ENCODE measurements around the gene MTUS2. TPM values are rescaled to one million over a fixed set of nuclear protein-coding genes. Genes with fewer than 3 reads are reported as not detected.
A peak's percentile ranks its signal among the peaks of the same experiment; 100 is the strongest.

MTUS2 gene
- polyA plus RNA-seq, 1 donor from 2014 or later: 0.06 TPM

DNA sequence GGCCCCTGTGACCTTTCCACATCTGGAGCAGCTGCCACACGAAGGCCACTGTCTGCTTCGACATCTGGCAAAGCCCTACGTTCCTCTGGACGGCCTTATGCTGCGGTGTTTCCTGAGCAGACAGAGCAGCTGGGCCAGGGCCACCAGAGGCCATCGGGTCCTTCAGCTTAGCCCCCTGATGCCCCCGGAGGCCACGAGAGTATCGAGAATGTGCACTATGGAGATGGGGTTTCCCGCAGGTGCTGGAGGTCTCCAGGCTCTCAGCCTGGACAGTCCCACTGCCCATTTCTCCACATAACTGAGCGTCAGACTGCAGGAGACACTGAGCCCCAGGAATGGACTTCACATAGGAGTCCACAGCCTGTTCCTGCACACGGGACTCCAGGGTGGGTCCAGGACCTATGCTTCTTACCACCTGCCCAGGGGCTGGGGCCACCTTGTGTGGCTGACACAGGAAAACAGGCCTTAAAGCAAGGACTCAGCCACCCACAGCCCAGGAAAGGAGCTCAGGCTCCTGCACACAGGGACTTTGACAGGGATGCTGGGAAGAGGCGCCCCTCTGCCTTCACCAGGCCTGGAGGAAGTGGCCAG lies 694.7 kb downstream of the MTUS2 start:
- H3K27ac Mint-ChIP-seq: no peak overlapping the region
- H3K9me3 Mint-ChIP-seq: no peaks in the 10 kb centered on the region
- no peaks in the 10 kb centered on the region for H3K4me1 Mint-ChIP-seq
- H3K36me3 Mint-ChIP-seq: peaks cover 4% of the 10 kb centered on the region
- H3K27me3 Mint-ChIP-seq: no peaks in the 10 kb centered on the region
- no peak overlapping the region for H3K4me3 Mint-ChIP-seq

DNA sequence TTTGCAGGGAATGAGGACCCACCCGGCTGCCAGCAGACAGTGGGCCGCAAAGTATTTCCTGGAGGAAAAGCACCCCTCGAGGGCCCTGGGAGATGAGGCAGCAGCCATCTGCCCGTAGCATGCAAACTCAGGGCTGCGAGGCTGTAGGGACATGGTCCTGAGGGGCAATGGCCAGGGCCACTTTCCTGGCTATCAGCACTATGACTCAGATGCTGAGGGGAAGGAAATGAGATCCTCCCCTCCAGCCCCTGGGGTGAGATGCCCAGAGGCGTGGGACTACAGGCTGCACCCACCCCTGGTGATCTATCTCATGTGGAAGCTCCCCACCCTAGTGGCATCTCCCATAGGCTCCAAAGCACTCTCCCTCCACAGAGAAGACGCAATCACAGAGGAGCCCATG lies 695.2 kb downstream of the MTUS2 start:
- no peaks in the 10 kb centered on the region for H3K4me1 Mint-ChIP-seq
- H3K27me3 Mint-ChIP-seq: no peaks in the 10 kb centered on the region
- H3K27ac Mint-ChIP-seq: no peak overlapping the region
- peaks cover 6% of the 10 kb centered on the region for H3K36me3 Mint-ChIP-seq
- H3K4me3 Mint-ChIP-seq: no peak overlapping the region
- no peaks in the 10 kb centered on the region for H3K9me3 Mint-ChIP-seq

DNA sequence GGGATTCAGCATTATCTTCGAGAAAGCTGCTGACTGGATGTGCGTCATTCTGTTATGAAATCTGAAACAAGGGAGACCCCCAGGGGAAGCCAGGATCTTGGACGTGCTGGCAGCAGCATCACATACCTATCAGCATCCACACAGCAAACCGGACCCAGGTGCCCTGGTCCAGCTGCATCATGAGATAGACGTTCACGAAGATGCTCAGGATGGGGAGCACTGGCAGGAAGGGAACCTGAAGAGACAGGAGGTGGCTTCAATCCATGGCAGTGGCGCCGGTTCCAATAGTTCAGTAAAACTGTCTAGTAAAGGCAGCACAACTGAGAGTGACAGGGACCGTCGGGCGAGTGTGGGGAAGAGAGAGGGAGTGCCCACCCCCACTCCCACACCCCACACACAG lies 695.9 kb downstream of the MTUS2 start:
- H3K4me1 Mint-ChIP-seq: no peaks in the 10 kb centered on the region
- H3K27me3 Mint-ChIP-seq: no peaks in the 10 kb centered on the region
- H3K27ac Mint-ChIP-seq: no peak overlapping the region
- H3K4me3 Mint-ChIP-seq: no peak overlapping the region
- H3K9me3 Mint-ChIP-seq: no peaks in the 10 kb centered on the region
- H3K36me3 Mint-ChIP-seq: peaks cover 10% of the 10 kb centered on the region

DNA sequence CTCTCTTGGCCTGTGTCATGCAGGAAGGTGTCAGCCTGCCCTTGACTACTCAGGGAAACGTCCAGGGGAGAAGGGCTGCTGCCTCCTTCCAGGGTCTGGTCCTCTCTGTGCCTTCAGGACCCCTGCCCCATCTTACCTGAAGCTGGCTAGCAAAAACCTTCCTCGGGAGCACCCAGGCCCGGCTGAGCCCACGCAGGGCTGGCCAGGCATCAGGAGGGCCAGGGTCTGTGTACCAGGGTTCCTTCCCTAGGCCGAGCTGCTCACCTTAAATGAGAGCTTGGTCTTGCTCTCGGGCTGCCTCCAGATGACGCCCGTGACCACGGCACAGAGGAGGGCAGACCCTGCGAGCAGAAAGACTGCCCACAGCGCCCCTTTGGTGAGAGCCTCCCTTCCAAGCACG lies 696.7 kb downstream of the MTUS2 start:
- Mint-ChIP-seq H3K4me1 (no peaks in the 10 kb centered on the region), H3K27ac (no peak overlapping the region), H3K27me3 (no peaks in the 10 kb centered on the region), H3K4me3 (no peak overlapping the region), H3K9me3 (no peaks in the 10 kb centered on the region), H3K36me3 (peaks cover 9% of the 10 kb centered on the region)

DNA sequence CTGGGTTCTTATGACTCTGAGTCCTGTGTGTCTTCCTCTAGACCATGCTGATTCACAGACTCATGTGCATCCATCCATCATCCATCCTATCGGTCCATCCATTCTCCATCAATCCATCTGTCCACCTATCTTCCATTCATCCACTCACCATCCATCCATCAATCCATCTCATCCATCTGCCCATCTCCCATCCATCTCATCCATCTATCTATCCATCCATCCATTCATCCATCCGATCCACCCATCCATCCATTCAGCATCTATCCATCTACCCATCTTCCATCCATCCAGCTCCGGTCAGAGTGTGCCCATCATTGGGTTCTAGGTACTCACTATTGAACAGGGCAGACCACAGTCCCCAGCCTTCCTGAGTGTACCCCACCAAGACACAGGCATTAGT lies 699.8 kb downstream of the MTUS2 start:
- H3K9me3 Mint-ChIP-seq: no peaks in the 10 kb centered on the region
- H3K36me3 Mint-ChIP-seq: peaks cover 9% of the 10 kb centered on the region
- H3K4me1 Mint-ChIP-seq: no peaks in the 10 kb centered on the region
- H3K4me3 Mint-ChIP-seq: peak overlapping the region in 1 of 4 donors; percentile 48
- H3K27me3 Mint-ChIP-seq: no peaks in the 10 kb centered on the region
- peak overlapping the region in 1 of 3 donors; percentile 89 for H3K27ac Mint-ChIP-seq

DNA sequence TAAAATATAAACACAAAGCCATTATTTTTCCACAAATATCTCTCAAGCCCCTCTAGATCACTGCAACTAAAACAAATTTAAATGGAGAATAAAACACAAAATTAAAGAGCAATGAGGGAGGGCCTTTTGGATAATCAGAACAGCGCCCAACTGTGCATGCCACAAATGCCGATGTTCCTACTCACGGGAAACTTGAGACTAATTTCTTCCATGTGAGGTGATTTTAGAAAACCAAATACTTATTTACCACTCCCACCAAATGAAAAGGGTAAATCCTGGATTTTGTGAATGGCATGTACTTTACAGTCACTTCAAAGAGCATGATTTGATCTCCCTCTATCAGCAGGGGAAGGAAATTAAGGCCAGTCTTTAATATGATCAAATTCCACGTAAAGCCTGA lies 700.5 kb downstream of the MTUS2 start:
- Mint-ChIP-seq H3K9me3 (no peaks in the 10 kb centered on the region), H3K4me3 (no peak overlapping the region), H3K27ac (no peak overlapping the region), H3K27me3 (no peaks in the 10 kb centered on the region), H3K36me3 (peaks cover 9% of the 10 kb centered on the region), H3K4me1 (no peaks in the 10 kb centered on the region)

DNA sequence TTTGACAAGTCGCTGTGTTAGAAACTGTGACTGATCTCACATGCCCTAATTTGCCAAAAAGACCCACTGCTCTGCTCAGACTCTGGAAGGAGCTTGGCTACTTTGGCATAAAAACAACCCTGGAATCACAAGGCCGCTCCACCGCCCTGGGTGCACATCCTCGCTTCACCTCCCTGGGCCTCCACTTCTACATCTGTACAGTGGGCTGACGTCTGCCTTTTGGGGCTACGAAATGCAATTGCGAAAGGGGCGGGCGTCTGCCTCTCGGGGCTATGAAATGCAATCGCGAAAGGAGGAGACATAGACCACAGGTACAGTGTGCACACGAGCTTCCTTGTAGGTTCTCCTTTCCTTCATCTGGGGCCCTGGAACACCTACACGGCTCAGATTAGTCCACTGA lies 701.2 kb downstream of the MTUS2 start:
- H3K27ac Mint-ChIP-seq: no peak overlapping the region

DNA sequence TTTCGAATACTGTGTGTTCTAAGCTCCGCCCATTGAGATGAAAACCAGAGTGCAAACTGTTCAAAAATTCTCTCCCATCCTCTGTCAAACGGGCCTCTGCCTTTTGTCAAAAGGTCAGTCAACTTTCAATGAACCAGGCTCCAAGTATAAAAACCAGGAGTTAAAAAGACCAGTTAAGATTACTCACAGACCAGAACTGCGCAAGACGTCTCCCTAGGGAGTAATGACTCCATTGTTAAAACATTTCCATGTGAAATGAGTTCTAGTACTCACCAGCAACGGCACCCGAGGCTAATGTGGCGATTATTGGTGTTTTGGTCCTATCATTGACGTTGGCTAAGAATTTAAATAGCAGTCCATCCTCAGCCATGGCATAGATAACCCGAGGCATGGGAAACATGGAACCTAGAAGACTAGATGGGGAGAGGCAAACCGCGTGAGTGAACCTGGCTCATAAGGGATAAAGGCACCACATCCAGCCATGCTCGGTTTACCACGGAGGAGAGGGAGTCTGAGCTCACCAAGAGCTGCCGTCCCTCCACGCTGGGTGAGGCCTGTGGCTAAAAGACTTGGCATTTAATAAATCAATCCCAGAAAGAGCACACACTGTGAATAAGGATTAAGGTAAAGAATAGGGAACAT lies 702.0 kb downstream of the MTUS2 start:
- Mint-ChIP-seq H3K36me3 (peaks cover 9% of the 10 kb centered on the region), H3K4me1 (no peaks in the 10 kb centered on the region), H3K9me3 (no peaks in the 10 kb centered on the region), H3K27ac (no peak overlapping the region), H3K4me3 (no peak overlapping the region), H3K27me3 (no peaks in the 10 kb centered on the region)

More for the DNA sequence above, 701.2 kb downstream of the MTUS2 start:
- Mint-ChIP-seq H3K27me3 (no peaks in the 10 kb centered on the region), H3K4me3 (no peak overlapping the region), H3K9me3 (no peaks in the 10 kb centered on the region), H3K4me1 (no peaks in the 10 kb centered on the region), H3K36me3 (peaks cover 9% of the 10 kb centered on the region)

DNA sequence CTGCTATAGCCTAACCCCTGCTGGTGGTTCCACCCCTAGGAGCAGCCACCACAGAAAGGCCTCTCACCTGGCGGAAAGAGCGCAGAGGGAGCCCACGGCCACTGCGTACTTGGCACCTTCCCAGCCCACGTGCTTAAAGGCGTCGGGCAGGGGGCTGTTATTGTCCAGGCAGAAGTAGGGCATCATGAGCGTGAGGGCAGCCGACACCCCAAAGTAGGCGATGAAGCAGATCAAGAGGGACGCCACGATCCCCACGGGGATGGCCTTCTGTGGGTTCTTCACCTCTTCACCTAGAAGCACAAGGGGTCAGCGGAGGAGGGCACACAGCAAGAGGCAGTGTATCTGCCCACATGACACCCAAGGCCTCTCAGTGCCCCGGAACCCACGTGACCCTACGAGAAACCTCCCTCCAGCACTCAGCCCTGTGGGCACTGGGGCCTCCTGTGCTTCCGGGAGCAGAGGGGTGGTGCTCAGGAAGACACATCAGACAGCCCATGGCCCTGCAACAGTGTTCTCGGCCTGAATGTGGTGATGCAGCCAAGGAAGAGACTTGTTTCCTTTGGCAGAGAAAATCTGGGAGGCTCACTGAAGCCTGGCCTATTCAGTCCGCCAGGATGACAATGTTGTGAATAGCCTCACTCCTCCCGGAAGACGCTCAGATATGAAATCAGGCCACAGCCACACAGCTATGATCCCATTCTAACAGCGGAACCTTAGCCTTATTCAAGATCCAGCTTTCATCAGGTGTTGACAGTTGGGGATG lies 703.2 kb downstream of the MTUS2 start:
- H3K36me3 Mint-ChIP-seq: peaks cover 8% of the 10 kb centered on the region
- H3K4me1 Mint-ChIP-seq: no peaks in the 10 kb centered on the region
- H3K27ac Mint-ChIP-seq: peak overlapping the region in 1 of 3 donors; percentile 40
- H3K9me3 Mint-ChIP-seq: no peaks in the 10 kb centered on the region
- H3K27me3 Mint-ChIP-seq: no peaks in the 10 kb centered on the region
- H3K4me3 Mint-ChIP-seq: no peak overlapping the region

DNA sequence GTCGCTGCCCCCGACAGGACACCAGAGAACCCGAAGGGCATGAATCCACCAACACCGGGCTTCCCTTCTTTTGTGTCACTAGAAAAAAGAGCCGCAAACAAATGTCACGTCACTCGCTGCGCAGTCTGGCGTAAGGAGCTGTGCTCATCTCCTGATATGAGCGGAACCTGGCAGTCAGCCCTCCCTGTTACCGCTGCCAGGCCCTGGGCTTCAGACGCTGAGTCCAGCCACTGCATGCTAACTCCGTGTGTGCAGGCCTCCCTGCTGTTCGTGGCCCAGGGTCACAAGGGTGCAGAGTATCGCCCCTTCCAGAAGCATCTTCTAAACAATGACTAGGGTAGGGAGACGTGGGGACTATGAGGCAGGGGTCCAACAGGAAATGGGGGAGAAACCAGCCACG lies 704.0 kb downstream of the MTUS2 start:
- Mint-ChIP-seq H3K36me3 (peaks cover 8% of the 10 kb centered on the region), H3K9me3 (no peaks in the 10 kb centered on the region), H3K4me1 (no peaks in the 10 kb centered on the region), H3K27me3 (no peaks in the 10 kb centered on the region), H3K4me3 (no peak overlapping the region), H3K27ac (peak overlapping the region in 1 of 3 donors; percentile 40)

DNA sequence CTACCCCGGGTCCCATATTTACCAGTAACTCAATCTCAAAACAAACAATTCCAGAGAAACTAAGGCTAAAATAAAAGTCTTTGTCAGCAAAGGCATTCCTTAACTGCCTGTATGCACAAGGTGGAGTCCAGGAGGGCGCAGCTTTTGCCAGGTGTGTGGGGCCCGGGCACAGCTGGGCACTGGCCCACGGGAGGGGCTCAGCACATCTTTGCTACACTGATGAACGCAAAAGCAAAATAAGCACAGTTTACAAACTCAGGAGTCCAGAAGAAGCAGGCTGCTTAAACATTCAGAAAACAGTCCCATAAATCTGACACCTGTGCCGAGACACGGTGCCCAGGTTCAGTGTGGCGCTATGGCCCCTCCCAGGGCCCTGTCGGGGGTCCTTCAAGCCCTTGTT lies 704.5 kb downstream of the MTUS2 start:
- H3K27me3 Mint-ChIP-seq: no peaks in the 10 kb centered on the region
- no peak overlapping the region for H3K4me3 Mint-ChIP-seq
- H3K27ac Mint-ChIP-seq: no peak overlapping the region
- no peaks in the 10 kb centered on the region for H3K4me1 Mint-ChIP-seq
- H3K9me3 Mint-ChIP-seq: no peaks in the 10 kb centered on the region
- peaks cover 8% of the 10 kb centered on the region for H3K36me3 Mint-ChIP-seq

DNA sequence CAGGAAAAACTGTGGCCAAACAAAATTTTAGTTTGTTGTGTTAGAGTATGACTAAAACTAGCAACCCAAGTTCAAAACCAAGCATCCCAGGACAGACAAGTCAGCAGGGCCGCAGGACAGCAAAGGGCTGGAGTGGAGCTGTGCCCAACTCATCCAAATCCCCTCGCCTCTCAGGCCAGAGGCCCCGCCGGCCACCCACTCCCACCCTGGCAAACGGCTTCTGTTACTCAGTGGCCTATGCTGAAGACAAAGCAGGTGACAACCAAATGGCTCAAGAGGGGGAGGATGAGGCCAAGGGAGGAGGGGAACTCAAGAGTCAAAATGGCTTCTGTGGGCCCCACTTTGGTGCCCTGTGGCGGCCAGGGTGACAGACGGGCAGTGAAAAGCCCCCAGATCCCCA lies 705.6 kb downstream of the MTUS2 start:
- Mint-ChIP-seq H3K36me3 (peaks cover 7% of the 10 kb centered on the region), H3K27me3 (no peaks in the 10 kb centered on the region), H3K4me1 (no peaks in the 10 kb centered on the region), H3K4me3 (no peak overlapping the region), H3K9me3 (no peaks in the 10 kb centered on the region), H3K27ac (peak overlapping the region in 1 of 3 donors; percentile 39)

DNA sequence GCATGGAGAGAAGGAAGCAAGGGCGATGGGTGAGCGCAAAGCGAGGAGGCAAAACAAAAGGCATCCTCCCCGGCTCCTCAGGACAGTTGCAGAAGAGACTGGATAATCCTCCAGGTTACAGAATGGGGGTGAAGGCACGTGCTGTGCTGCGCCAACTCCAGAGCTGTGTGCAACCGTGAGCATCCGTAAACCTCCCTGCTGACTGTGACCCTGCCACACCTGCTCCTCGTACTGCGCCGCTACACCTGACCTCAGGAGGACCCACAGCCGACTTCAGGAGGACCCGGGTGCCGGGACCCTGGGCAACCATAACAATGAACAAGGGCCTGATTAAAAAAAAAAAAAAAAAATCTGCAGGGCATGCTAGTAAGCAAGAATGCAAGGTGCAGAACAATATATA lies 706.6 kb downstream of the MTUS2 start:
- H3K36me3 Mint-ChIP-seq: peaks cover 6% of the 10 kb centered on the region
- no peak overlapping the region for H3K27ac Mint-ChIP-seq

DNA sequence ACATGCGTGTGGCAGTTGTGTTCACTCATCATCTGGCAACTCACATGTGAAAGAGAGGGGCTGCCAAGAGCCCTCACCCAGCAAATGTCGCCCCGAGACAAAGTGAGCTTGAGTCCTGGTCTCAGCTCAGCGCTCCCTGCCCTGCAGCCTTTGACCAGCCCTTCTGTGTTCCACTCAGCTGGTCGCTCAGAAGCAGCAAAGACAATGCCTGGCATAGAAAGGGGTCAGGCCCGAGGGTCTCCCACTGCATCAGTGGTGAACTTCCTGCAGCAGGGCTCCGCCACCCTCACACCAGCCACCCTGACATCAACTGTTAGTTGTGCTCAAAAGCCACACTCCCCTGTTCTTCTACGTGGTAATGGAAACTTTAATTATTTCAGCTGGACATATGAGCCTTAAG lies 707.4 kb downstream of the MTUS2 start:
- Mint-ChIP-seq H3K9me3 (no peaks in the 10 kb centered on the region), H3K36me3 (peaks cover 10% of the 10 kb centered on the region), H3K4me1 (no peaks in the 10 kb centered on the region), H3K4me3 (no peak overlapping the region), H3K27me3 (no peaks in the 10 kb centered on the region), H3K27ac (no peak overlapping the region)

More for the DNA sequence above, 706.6 kb downstream of the MTUS2 start:
- Mint-ChIP-seq H3K4me1 (no peaks in the 10 kb centered on the region), H3K4me3 (no peak overlapping the region), H3K9me3 (no peaks in the 10 kb centered on the region), H3K27me3 (no peaks in the 10 kb centered on the region)

DNA sequence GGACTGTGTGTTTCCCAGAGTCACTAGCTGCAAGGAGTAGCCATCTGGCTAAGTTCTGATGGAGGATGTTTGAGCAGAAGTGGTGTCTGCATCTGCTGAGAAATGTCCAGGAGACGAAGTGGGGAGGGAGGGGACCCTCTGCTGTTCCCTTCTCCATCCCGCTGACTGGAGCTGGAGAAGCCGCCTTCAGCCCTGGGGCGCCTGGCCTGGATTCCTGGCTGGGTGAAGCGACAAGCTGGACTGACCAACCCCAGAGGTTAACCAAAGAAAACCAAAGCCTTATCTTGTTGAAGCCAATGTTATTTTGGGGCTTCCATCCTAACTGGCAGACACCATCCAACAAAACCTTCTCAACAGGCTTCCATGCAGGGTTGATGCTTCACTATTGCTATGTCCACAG lies 707.8 kb downstream of the MTUS2 start:
- peaks cover 11% of the 10 kb centered on the region for H3K36me3 Mint-ChIP-seq
- H3K4me3 Mint-ChIP-seq: no peak overlapping the region
- no peaks in the 10 kb centered on the region for H3K4me1 Mint-ChIP-seq
- no peaks in the 10 kb centered on the region for H3K27me3 Mint-ChIP-seq
- no peak overlapping the region for H3K27ac Mint-ChIP-seq
- no peaks in the 10 kb centered on the region for H3K9me3 Mint-ChIP-seq

DNA sequence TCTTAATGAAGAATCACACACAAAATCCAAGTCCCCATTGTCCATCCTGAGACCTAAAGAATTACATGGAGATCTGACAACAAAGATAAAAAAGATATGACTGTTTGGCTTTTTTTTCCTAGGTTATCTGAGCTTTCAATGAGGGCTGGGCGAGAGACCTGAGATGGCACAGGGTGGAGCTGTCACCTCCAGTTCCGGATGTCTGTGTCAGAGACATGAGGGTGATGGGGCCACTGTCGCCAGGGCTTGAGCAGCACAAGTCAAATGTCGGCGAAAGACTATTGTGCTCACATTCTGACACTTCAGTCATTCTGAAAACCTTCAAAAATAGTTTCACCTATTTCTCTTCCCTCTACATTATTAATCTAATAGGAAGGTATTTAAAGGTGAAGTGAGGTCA lies 709.6 kb downstream of the MTUS2 start:
- no peaks in the 10 kb centered on the region for H3K4me1 Mint-ChIP-seq
- H3K4me3 Mint-ChIP-seq: no peak overlapping the region
- no peaks in the 10 kb centered on the region for H3K9me3 Mint-ChIP-seq
- H3K27me3 Mint-ChIP-seq: no peaks in the 10 kb centered on the region
- peaks cover 12% of the 10 kb centered on the region for H3K36me3 Mint-ChIP-seq
- H3K27ac Mint-ChIP-seq: no peak overlapping the region

All from IgD-negative memory B cell (primary cell).